HCT116 (cell line): ENCODE results near the gene TRIM4. TPM values are rescaled to one million over a fixed set of nuclear protein-coding genes. Genes with fewer than 3 reads are reported as not detected.

Experiments
- ATAC-seq: fragments of 200-7000 bp; cut with Tn5 transposase; 2 replicates; pipeline ENCODE4 v1.9.1; 2020; ENCODE audit warnings: mild to moderate bottlenecking, moderate library complexity
- BruUV-seq: library from RNA; stranded (reverse); fragments of 400-500 nt; replicated peaks from 2 replicates; lab custom pipeline; 2021; lab: Mats Ljungman, UMichigan
- CTCF ChIA-PET: fragments of 300-600 bp; sonication (Branson Sonifier 250); formaldehyde crosslinking; loops from one replicate; lab custom pipeline; 2021; ENCODE audit warnings: antibody characterized with exemption; lab: Charles Lee
- POLR2A ChIA-PET: fragments of 300-600, 350-600 bp; sonication (Branson Sonifier 250); formaldehyde crosslinking; loops from one replicate; lab custom pipeline; 2021; ENCODE audit warnings: antibody characterized with exemption; lab: Charles Lee
- RAD21 ChIA-PET, 2 experiments: fragments of 300-600 bp; sonication (Branson Sonifier 250); formaldehyde crosslinking; loops; one replicate each; lab custom pipeline; 2023; ENCODE audit warnings: low total read pairs in 2 of 2; ENCODE audit not compliant: uncharacterized antibody in 2 of 2, unreplicated experiment in 2 of 2, low non-redundant PET in 1 of 2; lab: Charles Lee
- DNase-seq: peaks from one replicate; pipeline ENCODE4 v3.0.0-alpha.2; 2010; ENCODE audit warnings: low read depth, low spot score
- H2AFZ ChIP-seq: fragments of 200-600 bp; shearing (Covaris generic), sonication (generic); 2 replicates; pipeline ENCODE4 v1.6.1; 2017; ENCODE audit warnings: low read depth, mixed run types, mixed read lengths, antibody characterized with exemption, low read length; ENCODE audit not compliant: poor library complexity, severe bottlenecking
- H3K27ac ChIP-seq: 2 replicates; pipeline ENCODE4 v1.5.1; 2012; ENCODE audit warnings: low read depth, low read length
- H3K27me3 ChIP-seq: fragments of 200-600 bp; sonication (generic); 2 replicates; pipeline ENCODE4 v1.6.1; 2016; ENCODE audit warnings: mixed run types, low read length, mixed read lengths; ENCODE audit not compliant: insufficient read depth
- H3K36me3 ChIP-seq, 2 experiments: fragments of 200-500 bp in 1 of 2; fragments of 200-600 bp in 1 of 2; sonication (Bioruptor generic) in 1 of 2; sonication (generic) in 1 of 2; 2 replicates each; pipeline versions ENCODE4 v1.5.1 to v1.6.1; 2014 to 2016; ENCODE audit warnings: low read length in 2 of 2, inconsistent platforms in 1 of 2, mixed read lengths in 1 of 2, mixed run types in 1 of 2; ENCODE audit not compliant: insufficient read depth in 2 of 2, control insufficient read depth in 1 of 2
- H3K4me1 ChIP-seq, 2 experiments: fragments of 200-600 bp in 1 of 2; sonication (generic) in 1 of 2; 2 replicates each; pipeline versions ENCODE4 v1.5.1 to v1.6.1; 2012 to 2017; ENCODE audit warnings: low read length in 2 of 2, inconsistent platforms in 1 of 2, mild to moderate bottlenecking in 1 of 2, mixed read lengths in 1 of 2, mixed run types in 1 of 2, moderate library complexity in 1 of 2; ENCODE audit not compliant: insufficient read depth in 2 of 2, control insufficient read depth in 1 of 2
- H3K4me2 ChIP-seq: fragments of 200-600 bp; sonication (generic); 2 replicates; pipeline ENCODE4 v1.6.1; 2017; ENCODE audit warnings: mixed run types, low read length, mixed read lengths
- H3K4me3 ChIP-seq, 2 experiments: fragments of 200-600 bp in 1 of 2; sonication (generic) in 1 of 2; replicated peaks in 1 of 2; 2 replicates each; pipeline ENCODE4 v1.5.1; 2011 to 2016; ENCODE audit warnings: low read length in 2 of 2, control low read depth in 1 of 2, low read depth in 1 of 2, mild to moderate bottlenecking in 1 of 2, mixed read lengths in 1 of 2, mixed run types in 1 of 2
- H3K79me2 ChIP-seq: fragments of 200-600 bp; sonication (generic); 2 replicates; pipeline ENCODE4 v1.6.1; 2017; ENCODE audit warnings: mild to moderate bottlenecking, mixed run types, low read length, moderate library complexity, mixed read lengths; ENCODE audit not compliant: insufficient read depth
- H3K9ac ChIP-seq: fragments of 200-600 bp; sonication (generic); 2 replicates; pipeline ENCODE4 v1.6.1; 2016; ENCODE audit warnings: low read length, mixed read lengths
- H3K9me2 ChIP-seq: fragments of 200-600 bp; sonication (generic), shearing (Covaris generic); 2 replicates; pipeline ENCODE4 v1.6.1; 2017; ENCODE audit warnings: mixed run types, mild to moderate bottlenecking, moderate library complexity; ENCODE audit not compliant: insufficient read depth
- H3K9me3 ChIP-seq, 2 experiments: fragments of 200-500 bp in 1 of 2; fragments of 200-600 bp in 1 of 2; sonication (Bioruptor generic) in 1 of 2; sonication (generic) in 1 of 2; 2 replicates each; pipeline ENCODE4 v1.6.1; 2014 to 2017; ENCODE audit warnings: low read length in 2 of 2, mixed read lengths in 2 of 2, inconsistent platforms in 1 of 2, low read depth in 1 of 2, mild to moderate bottlenecking in 1 of 2, mixed run types in 1 of 2, moderate library complexity in 1 of 2; ENCODE audit not compliant: control insufficient read depth in 1 of 2, insufficient read depth in 1 of 2
- H4K20me1 ChIP-seq: fragments of 200-600 bp; sonication (generic), shearing (Covaris generic); 2 replicates; pipeline ENCODE4 v1.6.1; 2017; ENCODE audit warnings: mixed run types, mild to moderate bottlenecking, moderate library complexity; ENCODE audit not compliant: insufficient read depth
- CBX3 ChIP-seq: IDR thresholded peaks from 2 replicates; pipeline ENCODE4 v1.6.1; 2012; ENCODE audit warnings: low read depth
- CTCF ChIP-seq, 3 experiments: fragments of 200-600 bp in 1 of 3; sonication (generic) in 1 of 3; IDR thresholded peaks in 2 of 3; conservative IDR thresholded peaks in 1 of 3; 2 replicates each; pipeline ENCODE4 v1.5.1; 2012 to 2017; ENCODE audit warnings: low read depth in 2 of 3, low read length in 2 of 3, antibody characterized with exemption in 1 of 3, borderline replicate concordance in 1 of 3, control low read depth in 1 of 3, mild to moderate bottlenecking in 1 of 3, mixed read lengths in 1 of 3, mixed run types in 1 of 3, moderate library complexity in 1 of 3; ENCODE audit not compliant: insufficient read depth in 1 of 3
- EGR1 ChIP-seq: IDR thresholded peaks from 2 replicates; pipeline ENCODE4 v1.6.1; 2012; ENCODE audit warnings: low read depth
- ELF1 ChIP-seq: IDR thresholded peaks from 2 replicates; pipeline ENCODE4 v1.6.1; 2012; ENCODE audit warnings: low read depth, borderline replicate concordance
- EZH2 ChIP-seq: fragments of 200-600 bp; sonication (generic); IDR thresholded peaks from 2 replicates; pipeline ENCODE4 v1.6.1; 2017; ENCODE audit warnings: antibody characterized with exemption, mixed run types
- EZH2phosphoT487 ChIP-seq: fragments of 200-600 bp; IDR thresholded peaks from 2 replicates; pipeline ENCODE4 v1.6.1; 2018; ENCODE audit warnings: antibody characterized with exemption, borderline replicate concordance
- FOSL1 ChIP-seq: IDR thresholded peaks from 2 replicates; pipeline ENCODE4 v1.6.1; 2012; ENCODE audit warnings: low read depth
- POLR2A ChIP-seq: IDR thresholded peaks from 2 replicates; pipeline ENCODE4 v1.7.0; 2011; ENCODE audit warnings: borderline replicate concordance; ENCODE audit not compliant: insufficient read depth, insufficient read length; ENCODE audit errors: extremely low read depth
- POLR2AphosphoS5 ChIP-seq: IDR thresholded peaks from 2 replicates; pipeline ENCODE4 v1.6.1; 2011; ENCODE audit warnings: mild to moderate bottlenecking, low read depth, low read length, moderate library complexity
- RAD21 ChIP-seq: IDR thresholded peaks from 2 replicates; pipeline ENCODE4 v1.6.1; 2012; ENCODE audit warnings: low read depth, mild to moderate bottlenecking
- SIN3A ChIP-seq: IDR thresholded peaks from 2 replicates; pipeline ENCODE4 v1.6.1; 2012; ENCODE audit warnings: low read depth
- SP1 ChIP-seq: IDR thresholded peaks from 2 replicates; pipeline ENCODE4 v1.6.1; 2012; ENCODE audit warnings: low read depth
- SRF ChIP-seq: IDR thresholded peaks from 2 replicates; pipeline ENCODE4 v1.6.1; 2012; ENCODE audit warnings: low read depth
- TCF7L2 ChIP-seq: IDR thresholded peaks from 2 replicates; pipeline ENCODE4 v1.7.0; 2011; ENCODE audit warnings: borderline replicate concordance, inconsistent platforms; ENCODE audit not compliant: insufficient read depth, insufficient read length; ENCODE audit errors: extremely low read depth
- YY1 ChIP-seq: IDR thresholded peaks from 2 replicates; pipeline ENCODE4 v1.6.1; 2011; ENCODE audit warnings: low read length, low read depth, moderate library complexity, mild to moderate bottlenecking; ENCODE audit not compliant: insufficient replicate concordance; ENCODE audit errors: extremely low read depth
- ZBTB33 ChIP-seq: IDR thresholded peaks from 2 replicates; pipeline ENCODE4 v1.6.1; 2011; ENCODE audit warnings: mild to moderate bottlenecking, low read length, moderate library complexity; ENCODE audit not compliant: insufficient replicate concordance; ENCODE audit errors: extremely low read depth
- ZNF274 ChIP-seq: fragments of 200-500 bp; sonication (Bioruptor generic); IDR thresholded peaks from 2 replicates; pipeline ENCODE4 v1.6.1; 2014; ENCODE audit warnings: mild to moderate bottlenecking, low read depth, low read length, inconsistent platforms
- intact Hi-C: fragments of 100-400 bp; cut with micrococcal nuclease; formaldehyde crosslinking; loops from 2 replicates; pipeline ENCODE4 v1.10.0; 2022
- total RNA-seq: library from RNA; stranded (reverse); gene quantifications from one replicate; pipeline ENCODE4 v1.2.1, GENCODE V29; 2021; ENCODE audit not compliant: unreplicated experiment
- TF ChIP-seq, protein P1 (sequence below): IDR thresholded peaks from 2 replicates; pipeline ENCODE4 v1.6.1; 2012; ENCODE audit warnings: low read depth
- TF ChIP-seq, protein P2 (sequence below): IDR thresholded peaks from 2 replicates; pipeline ENCODE4 v1.6.1; 2012

The TRIM4 gene
- total RNA-seq, 1 experiment from 2014 or later: 25.1 TPM

GRCh38 chr7:99926321-99926720 is 7.0 kb upstream of the TRIM4 start:
- no peaks in the 10 kb centered on the region for H3K9me2 ChIP-seq
- intact Hi-C loops: no loop called here
- no peaks in the 10 kb centered on the region for H3K9me3 ChIP-seq
- H4K20me1 ChIP-seq: no peaks in the 10 kb centered on the region
- no peaks in the 10 kb centered on the region for H3K36me3 ChIP-seq
- DNase-seq (no peak), ATAC-seq (no peak)
- no peak overlapping the region for H3K27ac ChIP-seq
- H3K27me3 ChIP-seq: peaks cover 20% of the 10 kb centered on the region; the same call in 1 of the 2 replicates
- TF ChIP-seq EGR1: no peak
- no peak for TF ChIP-seq EZH2phosphoT487
- no peak for TF ChIP-seq CTCF (IDR thresholded peaks at IDR 0.05 in 2 of 3, conservative IDR thresholded peaks at IDR 0.05 in 1 of 3; ENCODE audit: borderline replicate concordance in 1 of 3, insufficient read depth in 1 of 3, low read depth in 2 of 3, low read length in 2 of 3)
- TF ChIP-seq ELF1: no peak
- TF ChIP-seq EZH2: no peak
- no peak for TF ChIP-seq SRF
- no peak for TF ChIP-seq RAD21
- TF ChIP-seq TCF7L2: no peak
- TF ChIP-seq, protein P1, sequence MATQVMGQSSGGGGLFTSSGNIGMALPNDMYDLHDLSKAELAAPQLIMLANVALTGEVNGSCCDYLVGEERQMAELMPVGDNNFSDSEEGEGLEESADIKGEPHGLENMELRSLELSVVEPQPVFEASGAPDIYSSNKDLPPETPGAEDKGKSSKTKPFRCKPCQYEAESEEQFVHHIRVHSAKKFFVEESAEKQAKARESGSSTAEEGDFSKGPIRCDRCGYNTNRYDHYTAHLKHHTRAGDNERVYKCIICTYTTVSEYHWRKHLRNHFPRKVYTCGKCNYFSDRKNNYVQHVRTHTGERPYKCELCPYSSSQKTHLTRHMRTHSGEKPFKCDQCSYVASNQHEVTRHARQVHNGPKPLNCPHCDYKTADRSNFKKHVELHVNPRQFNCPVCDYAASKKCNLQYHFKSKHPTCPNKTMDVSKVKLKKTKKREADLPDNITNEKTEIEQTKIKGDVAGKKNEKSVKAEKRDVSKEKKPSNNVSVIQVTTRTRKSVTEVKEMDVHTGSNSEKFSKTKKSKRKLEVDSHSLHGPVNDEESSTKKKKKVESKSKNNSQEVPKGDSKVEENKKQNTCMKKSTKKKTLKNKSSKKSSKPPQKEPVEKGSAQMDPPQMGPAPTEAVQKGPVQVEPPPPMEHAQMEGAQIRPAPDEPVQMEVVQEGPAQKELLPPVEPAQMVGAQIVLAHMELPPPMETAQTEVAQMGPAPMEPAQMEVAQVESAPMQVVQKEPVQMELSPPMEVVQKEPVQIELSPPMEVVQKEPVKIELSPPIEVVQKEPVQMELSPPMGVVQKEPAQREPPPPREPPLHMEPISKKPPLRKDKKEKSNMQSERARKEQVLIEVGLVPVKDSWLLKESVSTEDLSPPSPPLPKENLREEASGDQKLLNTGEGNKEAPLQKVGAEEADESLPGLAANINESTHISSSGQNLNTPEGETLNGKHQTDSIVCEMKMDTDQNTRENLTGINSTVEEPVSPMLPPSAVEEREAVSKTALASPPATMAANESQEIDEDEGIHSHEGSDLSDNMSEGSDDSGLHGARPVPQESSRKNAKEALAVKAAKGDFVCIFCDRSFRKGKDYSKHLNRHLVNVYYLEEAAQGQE: no peak
- TF ChIP-seq YY1: no peak
- no peak for TF ChIP-seq POLR2A
- no peak for TF ChIP-seq ZNF274
- TF ChIP-seq FOSL1: no peak
- TF ChIP-seq, protein P2, sequence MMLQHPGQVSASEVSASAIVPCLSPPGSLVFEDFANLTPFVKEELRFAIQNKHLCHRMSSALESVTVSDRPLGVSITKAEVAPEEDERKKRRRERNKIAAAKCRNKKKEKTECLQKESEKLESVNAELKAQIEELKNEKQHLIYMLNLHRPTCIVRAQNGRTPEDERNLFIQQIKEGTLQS: no peak
- no peak for TF ChIP-seq ZBTB33
- TF ChIP-seq CBX3: no peak
- no peak for TF ChIP-seq SIN3A
- no peak for TF ChIP-seq POLR2AphosphoS5
- TF ChIP-seq SP1: no peak
- CTCF ChIA-PET: no interaction called here
- no peak overlapping the region for H3K9ac ChIP-seq
- H3K4me2 ChIP-seq: no peak overlapping the region
- H3K4me3 ChIP-seq: no peak overlapping the region
- H3K79me2 ChIP-seq: no peaks in the 10 kb centered on the region
- RAD21 ChIA-PET: no interaction called here
- POLR2A ChIA-PET: no interaction called here
- no TSS peak for BruUV-seq
- H2AFZ ChIP-seq: no peak overlapping the region
- peaks cover 7 to 14% of the 10 kb centered on the region in 2 experiments; a peak in 3 of 4 replicates for H3K4me1 ChIP-seq
